Epidermal melanocyte (primary cell): ENCODE measurements around the gene IL36RN.

Experiments used
- DNase-seq: peaks from one replicate; pipeline ENCODE4 v3.0.0; 2011; ENCODE audit warnings: low spot score; ENCODE audit not compliant: insufficient read length

IL36RN gene

DNA sequence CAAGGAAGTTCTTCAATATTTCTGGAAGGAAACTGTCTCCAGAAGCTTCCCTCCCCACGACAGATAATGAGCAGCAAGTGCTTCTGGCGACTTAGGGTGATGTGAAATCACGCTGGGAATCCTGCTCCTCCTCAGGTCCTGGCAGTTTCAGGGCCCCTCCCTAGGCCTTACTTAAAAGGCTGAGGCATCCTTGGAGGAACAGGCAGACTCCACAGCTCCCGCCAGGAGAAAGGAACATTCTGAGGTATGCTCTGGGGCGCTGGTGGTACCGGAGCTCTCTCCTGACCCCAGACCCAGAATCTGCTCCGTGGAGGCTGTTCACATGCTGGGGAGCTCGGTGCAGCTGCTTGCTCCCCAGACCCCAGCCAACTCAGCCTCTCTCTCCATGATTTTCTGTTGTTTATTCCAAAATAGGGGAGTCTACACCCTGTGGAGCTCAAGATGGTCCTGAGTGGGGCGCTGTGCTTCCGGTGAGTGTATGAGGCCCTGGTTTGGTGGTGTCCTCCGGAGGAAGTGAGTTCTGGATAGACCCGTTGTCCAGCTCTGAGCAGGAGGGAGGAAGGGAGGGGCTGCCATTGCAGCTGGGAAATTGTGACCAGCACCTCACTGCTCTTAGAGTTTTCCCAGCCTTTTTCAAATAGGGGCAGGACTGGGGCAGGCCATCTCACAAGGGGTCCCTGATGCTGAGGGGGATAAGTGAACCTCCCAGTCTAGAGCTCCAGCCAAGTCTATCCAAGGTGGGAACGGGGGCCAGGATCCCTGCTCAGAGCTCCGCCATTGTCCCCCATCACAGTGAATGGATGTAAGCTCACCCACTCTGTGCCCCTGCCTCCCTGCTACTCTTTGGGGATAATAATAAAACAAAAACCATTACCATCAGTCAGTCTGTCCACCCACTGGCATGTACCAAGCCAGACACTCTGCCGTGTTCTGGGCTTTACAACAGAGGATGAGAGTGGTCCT, at the start of gene IL36RN:
Gene IL36RN, plus strand, starts transcription at position 201 of the 963 bp plus-strand sequence. Its CDS starts 241 bp downstream, at position 442.
- no peak for DNase-seq

DNA sequence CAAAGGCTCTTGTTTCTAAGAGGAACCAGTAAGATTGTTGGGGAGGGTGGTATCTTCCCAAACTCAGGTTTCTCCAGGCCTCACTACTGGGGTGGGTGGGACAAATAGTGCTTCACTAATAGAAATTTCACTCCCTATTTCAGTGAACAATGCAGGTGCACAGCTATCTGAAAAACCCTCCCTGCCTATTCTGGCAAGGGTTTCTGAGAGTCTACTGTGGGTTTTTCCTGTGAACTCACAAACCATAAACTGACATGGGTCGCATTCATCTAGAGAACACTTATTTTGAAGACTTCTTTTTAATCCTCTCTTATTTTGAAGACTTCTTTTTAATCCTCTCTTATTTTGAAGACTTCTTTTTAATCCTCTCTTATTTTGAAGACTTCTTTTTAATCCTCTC, 49.4 kb upstream of the IL36RN start:
- no peak for DNase-seq

DNA sequence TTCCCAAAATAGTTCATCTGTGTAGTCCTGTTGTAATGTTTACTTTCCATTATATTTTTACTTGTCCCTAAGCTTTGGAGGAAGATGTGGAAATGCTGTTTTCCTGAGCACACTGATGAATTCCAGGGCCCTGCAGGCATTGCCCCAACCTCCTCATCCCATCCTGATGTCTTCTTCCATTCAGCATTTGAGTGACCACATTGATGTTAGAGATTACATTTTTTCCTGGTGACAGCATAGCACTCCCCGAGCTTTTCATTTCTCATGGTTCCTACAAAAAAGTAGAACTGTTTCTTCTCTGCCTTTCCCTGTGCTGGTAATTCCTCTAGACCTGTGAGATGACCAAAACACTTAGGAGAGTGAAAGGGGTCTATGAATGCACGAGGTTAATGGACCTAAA, 48.9 kb upstream of the IL36RN start:
- DNase-seq: no peak

DNA sequence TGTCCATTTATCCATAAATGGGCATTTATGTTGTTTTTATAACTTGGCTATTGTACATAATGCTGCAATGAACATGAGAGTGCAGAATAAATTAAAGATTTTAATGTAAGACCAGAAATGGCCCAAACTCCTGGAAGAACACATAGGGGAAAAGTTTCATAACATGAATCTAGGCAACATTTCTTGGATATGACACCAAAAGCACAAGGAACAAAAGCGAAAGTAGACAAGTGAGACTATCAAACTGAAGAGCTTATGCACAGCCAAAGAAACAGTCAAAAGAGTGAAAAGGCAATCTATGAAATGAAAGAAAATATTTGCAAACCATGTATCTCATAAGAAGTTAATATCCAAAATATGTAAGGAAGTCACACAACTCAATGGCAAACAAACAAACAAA, 47.9 kb upstream of the IL36RN start:
- no peak for DNase-seq

DNA sequence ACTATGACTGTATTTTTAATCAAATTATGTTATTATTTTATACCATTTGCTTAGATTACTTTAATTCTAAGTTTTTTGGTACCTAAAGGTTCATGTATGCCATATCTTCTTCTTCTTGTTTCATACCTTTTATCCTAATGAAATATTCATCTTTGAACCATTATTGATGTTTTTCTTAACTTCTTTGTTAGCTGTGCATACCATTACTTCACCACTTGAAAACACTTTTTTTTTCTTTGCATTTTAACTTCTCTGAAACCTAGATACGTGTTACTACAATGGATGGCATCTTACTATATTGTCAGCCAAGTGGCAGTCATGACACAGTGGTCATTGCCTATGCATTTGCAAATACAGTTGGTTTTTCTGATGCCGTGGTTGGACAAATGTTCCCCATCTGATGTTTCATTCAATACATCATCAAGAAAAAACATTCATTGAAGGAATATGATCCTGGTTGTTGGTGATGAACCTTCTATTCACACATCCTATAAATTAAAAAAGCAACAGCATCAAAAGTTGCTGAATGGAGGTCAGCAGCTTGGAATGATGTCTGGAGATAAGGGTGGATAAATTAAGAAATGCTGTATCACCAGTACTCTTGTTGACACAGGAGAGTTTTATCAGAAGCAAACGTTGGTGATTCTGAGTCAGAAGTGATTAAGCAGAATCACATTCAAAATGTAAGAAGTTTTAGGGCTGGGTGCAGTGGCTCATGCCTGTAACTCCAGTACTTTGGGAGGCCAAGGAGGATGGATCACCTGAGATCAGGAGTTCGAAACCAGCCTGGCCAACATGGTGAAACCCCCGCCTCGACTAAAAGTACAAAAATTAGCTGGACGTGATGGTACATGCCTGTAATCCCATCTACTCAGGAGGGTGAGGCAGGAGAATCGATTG, 46.3 kb upstream of the IL36RN start:
- DNase-seq: no peak

DNA sequence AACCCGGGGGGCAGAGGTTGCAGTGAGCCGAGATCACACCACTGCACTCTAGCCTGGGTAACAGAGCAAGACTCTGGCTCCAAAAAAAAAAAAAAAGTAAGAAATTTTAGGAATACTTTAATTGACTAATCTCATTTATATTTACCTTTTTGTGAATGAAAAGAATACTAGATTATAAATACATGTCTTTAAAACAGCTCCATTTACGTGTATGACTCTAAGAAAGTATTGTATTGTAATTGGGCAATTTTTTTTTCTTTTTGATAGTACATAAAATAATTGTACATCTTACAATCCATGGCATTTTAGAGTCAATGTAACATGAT, 45.7 kb upstream of the IL36RN start:
- no peak for DNase-seq

DNA sequence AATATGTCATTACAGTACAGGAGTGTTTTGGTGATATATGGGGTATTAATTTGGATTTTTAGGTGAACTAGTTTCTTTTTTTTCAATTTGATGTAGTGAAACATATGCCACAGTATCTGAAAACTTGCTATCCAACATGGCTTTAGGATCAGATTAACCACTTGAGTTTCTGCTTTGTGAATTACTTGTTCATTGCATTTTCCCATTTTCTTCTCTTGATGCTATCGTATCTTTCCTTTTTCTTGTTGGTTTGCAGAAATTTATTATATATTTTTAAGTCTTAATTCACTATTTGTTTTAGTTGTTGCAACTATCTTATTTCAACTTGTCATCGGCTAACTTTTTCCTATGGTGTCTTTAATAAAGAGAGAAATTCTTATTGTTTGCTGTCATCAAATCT, 44.9 kb upstream of the IL36RN start:
- DNase-seq: no peak

DNA sequence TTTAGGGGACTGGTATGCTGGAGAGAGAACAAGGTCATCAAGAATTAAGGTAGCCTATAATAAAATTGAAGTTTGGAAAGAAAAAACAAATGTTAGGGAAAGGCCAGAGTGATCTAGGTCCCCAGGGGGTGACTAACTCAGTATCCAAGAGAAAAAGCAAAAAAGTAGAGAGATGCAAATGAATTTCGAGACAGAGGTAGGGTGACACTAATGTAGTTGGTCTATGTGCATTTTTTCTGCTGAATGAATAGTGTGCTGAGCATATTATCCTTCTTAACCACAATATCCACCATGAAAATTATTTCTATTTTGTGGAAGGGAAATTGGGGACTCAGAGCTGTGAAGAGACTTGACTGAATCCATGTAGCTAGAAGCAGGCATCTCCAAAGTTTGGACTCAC, 44.0 kb upstream of the IL36RN start:
- DNase-seq: no peak

DNA sequence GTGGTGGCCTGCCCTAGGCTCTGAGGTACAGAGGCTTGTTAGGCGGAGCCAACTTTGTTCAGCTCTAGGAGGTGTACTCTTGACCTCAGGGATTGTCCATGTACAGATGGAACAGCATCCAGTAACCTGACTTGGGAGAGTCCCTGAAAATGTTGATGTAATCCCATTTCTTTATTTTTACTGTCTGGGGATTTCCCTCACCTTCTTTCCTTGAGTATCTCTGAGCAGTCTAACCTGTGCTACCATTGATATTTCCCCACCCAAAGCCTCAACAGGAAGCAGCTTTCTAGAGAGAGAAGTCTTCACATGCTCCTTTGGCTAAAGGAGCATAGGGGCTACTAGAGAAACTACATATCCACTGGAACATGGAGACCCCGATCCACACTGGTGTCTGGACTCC, 43.3 kb upstream of the IL36RN start:
- no peak for DNase-seq

DNA sequence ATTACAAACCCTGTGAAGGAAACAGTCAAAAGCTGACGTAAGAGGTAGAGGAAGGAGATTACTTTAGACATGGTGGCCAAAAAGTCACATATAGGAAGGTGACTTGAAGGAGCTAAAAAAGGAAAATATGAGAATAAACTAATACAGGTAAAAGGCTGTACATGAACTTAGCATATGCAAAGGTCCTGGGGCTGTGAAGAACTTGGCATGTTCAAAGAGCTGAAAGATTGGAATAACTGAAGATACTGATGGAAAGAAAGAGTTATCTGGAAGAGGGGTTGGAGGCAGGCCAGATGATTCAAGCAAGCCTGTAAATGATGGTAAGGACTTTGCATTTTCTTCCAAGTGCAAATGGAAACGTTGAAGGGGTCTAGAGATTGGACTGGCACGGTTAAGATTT, 40.5 kb upstream of the IL36RN start:
- no peak for DNase-seq

DNA sequence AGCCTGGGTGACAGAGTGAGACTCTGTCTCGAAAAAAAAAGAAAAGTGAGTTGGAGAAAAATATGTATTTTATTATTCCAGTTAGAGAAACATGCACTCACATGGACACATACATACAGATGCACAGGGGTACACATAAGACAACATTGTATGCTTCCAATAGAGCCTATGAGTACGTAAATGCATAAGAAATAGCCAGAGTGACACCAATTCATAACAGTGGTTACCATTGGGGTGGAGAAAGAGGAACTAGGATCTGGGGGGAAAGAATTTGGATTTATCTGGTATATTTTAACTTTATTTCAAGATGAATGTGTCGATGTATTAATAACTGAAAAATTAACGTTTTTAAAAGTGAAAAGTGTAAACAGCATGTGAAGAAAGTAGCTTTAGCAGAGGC, 37.7 kb upstream of the IL36RN start:
- DNase-seq: no peak

DNA sequence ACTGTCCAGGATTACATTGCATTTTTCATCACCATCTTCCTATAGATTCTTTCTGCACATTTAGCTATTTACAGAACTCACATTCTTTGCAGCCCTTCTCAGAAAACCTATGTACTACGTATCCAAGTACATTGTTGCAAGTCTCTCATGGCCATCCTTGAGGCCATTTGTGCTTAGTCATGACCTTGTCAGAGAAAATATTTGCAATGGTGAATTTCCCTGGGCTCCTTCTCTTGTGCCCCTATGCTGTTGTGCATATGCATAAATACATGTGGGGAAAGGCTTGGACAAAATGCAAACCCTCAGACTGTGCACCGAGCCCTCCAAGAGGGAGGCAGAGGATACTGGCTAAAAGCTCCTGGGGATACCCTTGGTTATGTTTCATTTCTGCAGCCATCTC, 34.2 kb upstream of the IL36RN start:
- no peak for DNase-seq

DNA sequence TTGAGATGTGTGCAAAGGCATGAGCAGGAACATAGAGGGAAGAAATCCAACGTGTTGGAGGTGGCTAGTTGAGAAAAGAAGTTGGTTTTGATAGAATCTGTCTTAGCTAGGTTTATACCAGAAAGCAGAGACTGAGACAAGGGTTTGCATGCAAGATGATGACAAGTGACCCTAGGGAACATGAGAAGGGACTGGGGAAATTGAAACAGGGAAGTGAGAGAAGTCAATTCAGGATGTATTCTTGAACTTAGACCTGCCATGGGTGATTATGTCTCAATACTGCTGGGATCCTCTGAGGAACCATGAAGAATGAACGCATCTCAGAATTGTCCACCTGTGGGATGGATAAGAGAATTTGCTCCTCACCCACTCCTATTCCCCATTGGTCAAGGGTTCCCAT, 33.3 kb upstream of the IL36RN start:
- DNase-seq: no peak

DNA sequence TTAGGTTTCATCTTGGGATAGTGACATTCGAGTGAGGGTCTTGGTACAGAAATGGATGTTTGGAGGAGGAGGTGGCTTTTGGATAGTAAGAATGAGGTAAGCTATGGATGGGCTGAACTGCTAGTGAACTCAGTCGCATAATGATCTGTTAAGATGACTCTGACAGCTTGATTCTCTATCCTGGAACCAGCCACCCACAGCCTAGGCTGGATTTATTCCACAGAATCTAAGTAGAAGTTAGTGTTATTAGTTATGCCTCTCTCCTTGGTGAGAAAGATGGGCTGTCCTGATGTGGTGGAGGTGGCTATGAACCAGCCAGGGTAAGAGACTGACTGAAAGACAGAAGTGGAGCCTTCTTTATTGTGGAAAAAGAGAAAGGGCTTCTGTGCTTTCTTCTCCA, 31.3 kb upstream of the IL36RN start:
- no peak for DNase-seq

DNA sequence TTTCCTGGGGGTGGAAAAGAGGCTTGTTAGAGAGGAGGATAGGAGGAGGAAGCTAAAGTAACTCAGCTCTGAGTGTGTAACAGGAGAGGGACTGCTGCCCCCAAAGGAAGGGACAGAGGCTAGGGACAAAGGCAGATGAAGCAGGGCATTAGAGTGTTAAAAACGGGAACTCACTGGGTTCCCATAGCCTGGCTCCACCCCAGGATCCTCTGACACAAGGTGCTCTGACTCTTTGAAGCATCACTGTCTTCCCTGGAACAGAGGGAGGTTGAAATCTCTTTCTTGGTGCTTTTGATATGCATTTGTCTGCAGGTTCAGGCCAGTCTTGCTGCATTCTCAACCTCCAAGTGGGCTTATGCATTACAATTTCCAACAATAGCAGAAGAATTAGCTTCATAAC, 30.9 kb upstream of the IL36RN start:
- no peak for DNase-seq

DNA sequence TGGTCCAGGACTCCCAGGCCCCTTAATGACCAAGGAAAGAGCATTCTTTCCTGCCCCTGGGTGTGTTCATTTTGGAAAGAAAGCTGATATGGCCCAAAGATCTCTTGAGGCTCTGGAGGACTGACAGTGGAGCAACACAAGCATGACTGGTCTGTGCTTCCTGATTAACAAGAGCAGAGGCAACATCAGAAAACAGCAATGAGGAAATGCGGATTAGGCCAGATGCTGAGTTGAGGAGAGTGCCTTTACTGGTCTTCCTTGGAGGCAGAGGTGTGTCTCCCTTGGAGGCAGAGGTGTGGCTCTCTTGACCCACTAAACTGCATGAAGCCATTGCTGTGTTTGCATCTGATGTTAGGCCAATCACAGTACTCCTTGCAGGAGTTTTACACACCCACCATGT, 26.3 kb upstream of the IL36RN start:
- no peak for DNase-seq

DNA sequence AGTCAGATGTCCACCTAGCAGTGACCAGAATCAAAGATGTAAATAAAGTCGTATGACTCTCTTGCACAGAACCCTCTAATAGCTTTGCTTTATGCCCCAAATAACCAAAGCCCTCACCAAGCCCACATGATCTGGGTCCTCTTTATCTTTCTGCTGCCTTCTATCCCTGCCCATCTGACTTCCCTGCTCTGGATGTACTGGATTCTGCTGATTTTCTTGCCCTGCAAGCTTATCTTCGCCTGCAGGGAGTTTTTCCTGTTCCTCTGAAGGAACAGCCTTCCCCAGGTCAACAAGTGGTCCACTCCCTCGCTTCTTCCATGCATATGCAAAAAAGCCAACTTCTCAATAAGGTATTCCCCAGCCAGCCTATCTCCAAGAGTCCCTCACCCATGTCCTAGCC, 25.0 kb upstream of the IL36RN start:
- no peak for DNase-seq

DNA sequence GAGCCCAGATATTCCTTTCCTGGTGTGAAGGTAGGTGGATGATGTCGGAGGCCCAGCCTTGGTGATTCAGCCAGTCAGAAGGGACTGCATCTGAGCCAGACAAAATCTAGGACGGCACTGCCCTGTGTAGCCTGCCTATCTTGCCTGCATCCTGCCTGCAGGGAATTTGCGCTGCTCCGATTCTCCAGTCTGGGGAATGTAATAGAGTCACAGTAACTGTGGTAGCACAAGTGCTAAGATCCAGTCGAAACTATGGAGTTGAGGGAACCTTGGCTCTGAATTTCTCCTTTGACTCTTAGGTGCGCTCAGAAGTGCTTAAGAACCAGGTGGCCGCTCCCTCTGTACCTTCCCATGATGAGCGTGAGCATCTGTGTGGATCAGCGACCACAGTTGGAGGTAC, 22.2 kb upstream of the IL36RN start:
- DNase-seq: no peak

DNA sequence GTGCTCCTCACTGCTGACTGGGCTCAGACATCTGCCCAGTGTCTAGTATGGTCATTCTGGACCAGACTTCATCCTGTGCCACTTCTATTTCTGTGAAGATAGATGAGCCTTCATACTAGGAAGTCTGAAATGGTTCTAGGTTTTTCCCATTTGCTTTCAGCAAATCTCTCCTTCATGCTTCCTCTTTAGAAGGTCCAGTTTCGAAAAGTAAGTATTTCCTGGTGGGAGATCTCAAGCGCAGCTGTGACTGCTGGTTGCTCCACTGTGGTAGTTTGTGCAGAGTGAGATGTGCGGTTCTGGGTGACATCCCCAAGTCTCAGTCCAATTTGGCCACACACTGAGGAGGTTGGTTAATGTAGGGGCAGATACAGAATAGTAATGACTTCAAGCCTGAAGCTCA, 20.7 kb upstream of the IL36RN start:
- DNase-seq: no peak

DNA sequence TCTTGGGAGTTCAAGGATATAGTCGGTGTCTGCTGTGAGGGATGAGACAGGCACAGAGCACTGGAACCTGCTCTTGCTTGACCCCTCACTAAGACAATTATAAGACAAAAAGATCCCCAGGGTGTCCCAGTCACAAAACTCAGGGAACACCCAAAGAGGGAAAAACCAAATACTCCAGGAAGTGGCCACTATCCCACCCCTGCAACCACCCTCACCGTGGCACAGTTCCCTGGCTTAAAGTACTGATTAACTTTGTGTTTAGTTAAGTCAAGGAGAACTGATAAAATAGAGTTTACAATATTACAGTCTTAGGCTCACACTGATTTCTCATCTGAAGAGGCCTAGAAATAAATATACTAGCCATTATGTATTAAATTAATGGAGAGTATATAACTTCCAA, 19.8 kb upstream of the IL36RN start:
- no peak for DNase-seq

DNA sequence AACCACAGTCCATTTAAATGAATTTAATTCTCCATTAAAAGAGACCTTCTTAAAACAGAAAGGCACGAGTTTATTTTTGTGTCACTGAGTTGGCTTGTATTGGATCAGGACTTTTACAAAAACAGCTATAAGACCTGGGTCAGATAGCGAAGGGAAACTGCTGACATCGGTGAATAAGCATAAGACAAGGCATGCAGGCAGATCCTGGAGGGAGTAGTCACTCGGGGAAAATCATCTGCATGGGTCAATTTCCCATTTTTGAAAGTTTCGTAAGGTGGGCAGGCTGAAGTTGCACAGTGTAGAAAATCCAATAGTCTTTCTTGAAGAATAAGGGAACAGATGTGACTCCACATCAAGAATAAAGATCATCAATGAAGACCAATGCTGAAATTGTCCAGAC, 19.3 kb upstream of the IL36RN start:
- no peak for DNase-seq

DNA sequence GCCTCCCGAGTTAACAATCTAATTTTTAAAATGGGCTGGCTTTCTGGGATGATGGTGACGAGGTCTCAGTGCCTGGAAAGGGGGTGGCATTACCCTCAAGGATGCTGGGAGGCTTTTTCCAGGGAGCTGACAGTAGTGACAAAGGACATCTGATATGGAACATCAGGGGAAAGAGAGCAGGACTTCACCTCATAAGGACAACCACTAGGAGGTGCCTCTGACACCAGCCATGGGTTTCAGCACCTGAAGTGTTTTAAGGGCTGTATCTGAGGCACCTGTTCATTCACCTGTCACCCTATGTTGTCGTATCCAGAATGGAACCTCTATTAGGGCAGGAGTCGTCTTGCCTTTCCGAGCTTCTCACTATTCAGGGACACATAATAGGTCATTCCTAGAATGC, 17.1 kb upstream of the IL36RN start:
- DNase-seq: no peak

DNA sequence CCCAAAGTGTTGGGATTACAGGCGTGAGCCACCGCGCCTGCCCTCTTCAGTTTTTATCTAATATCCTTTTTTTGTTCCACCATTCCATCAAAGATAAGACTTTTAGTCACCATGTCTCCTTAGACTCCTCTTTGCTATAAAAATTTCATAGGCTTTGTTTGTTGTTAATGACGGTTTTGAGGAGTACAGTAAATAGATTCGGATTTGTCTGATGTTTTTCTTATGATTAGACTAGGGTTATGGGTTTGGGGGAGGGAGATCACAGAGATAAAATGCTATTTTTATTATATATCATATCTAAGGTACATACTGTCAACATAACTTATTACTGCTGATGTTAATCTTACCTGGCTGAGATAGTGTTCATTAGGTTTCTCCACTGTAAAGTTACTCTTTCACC, 12.5 kb upstream of the IL36RN start:
- no peak for DNase-seq
